GM12891 (cell line): ENCODE results near the gene SMTNL1.

Experiments used
- PAX5 ChIP-seq: IDR thresholded peaks from 2 replicates; pipeline ENCODE4 v1.6.1; 2011; ENCODE audit warnings: low read length, moderate library complexity, mild to moderate bottlenecking; ENCODE audit not compliant: insufficient read depth, severe bottlenecking
- POLR2A ChIP-seq: IDR thresholded peaks from 2 replicates; pipeline ENCODE4 v1.6.1; 2011; ENCODE audit warnings: low read depth, low read length, control low read depth
- POLR2AphosphoS5 ChIP-seq: IDR thresholded peaks from 2 replicates; pipeline ENCODE4 v1.6.1; 2011; ENCODE audit warnings: low read depth, low read length, control low read depth
- POU2F2 ChIP-seq: IDR thresholded peaks from 2 replicates; pipeline ENCODE4 v1.6.1; 2011; ENCODE audit warnings: low read depth, mild to moderate bottlenecking, control low read depth, low read length, moderate library complexity
- SPI1 ChIP-seq: IDR thresholded peaks from 2 replicates; pipeline ENCODE4 v1.6.1; 2011; ENCODE audit warnings: low read depth, low read length, control low read depth
- TAF1 ChIP-seq: IDR thresholded peaks from 2 replicates; pipeline ENCODE4 v1.6.1; 2011; ENCODE audit warnings: low read depth, low read length, control low read depth

- TF ChIP-seq POLR2A (no peak), POLR2AphosphoS5 (no peak), PAX5 (no peak), SPI1 (no peak), TAF1 (no peak), POU2F2 (no peak)
Measured at GRCh38 chr11:57491371-57492061, 45.9 kb upstream of the SMTNL1 start.
